HEK293T (cell line): ENCODE data around the gene SPATA21.

Source experiments
- CTCF ChIA-PET: fragments of 350-600 bp; formaldehyde crosslinking; extraction: SDS; loops from one replicate; lab custom pipeline; 2021; ENCODE audit warnings: antibody characterized with exemption, inconsistent platforms; lab: Yijun Ruan, JAX
- POLR2A ChIA-PET: fragments of 350-600 bp; formaldehyde crosslinking; extraction: SDS; loops from one replicate; lab custom pipeline; 2020; ENCODE audit warnings: antibody characterized with exemption, inconsistent platforms; lab: Yijun Ruan, JAX
- DNase-seq: peaks from one replicate; pipeline ENCODE4 v3.0.0; 2012; ENCODE audit warnings: mixed read lengths; ENCODE audit errors: extremely low spot score
- ARNT ChIP-seq: fragments of 450-650 bp; IDR thresholded peaks from 2 replicates; pipeline ENCODE4 v1.6.1; 2017; ENCODE audit warnings: mild to moderate bottlenecking
- BHLHE40 ChIP-seq: fragments of 450-650 bp; IDR thresholded peaks from 2 replicates; pipeline ENCODE4 v1.6.1; 2016; ENCODE audit warnings: mild to moderate bottlenecking, moderate library complexity, borderline replicate concordance
- CTBP1 ChIP-seq: fragments of 450-650 bp; IDR thresholded peaks from 2 replicates; pipeline ENCODE4 v1.6.1; 2016; ENCODE audit warnings: borderline replicate concordance
- ELF4 ChIP-seq: fragments of 450-650 bp; IDR thresholded peaks from 2 replicates; pipeline ENCODE4 v1.6.1; 2017; ENCODE audit warnings: antibody characterized with exemption
- FOXA1 ChIP-seq: fragments of 450-650 bp; IDR thresholded peaks from 2 replicates; pipeline ENCODE4 v1.6.1; 2016; ENCODE audit warnings: mild to moderate bottlenecking
- FOXK2 ChIP-seq: fragments of 450-650 bp; IDR thresholded peaks from 2 replicates; pipeline ENCODE4 v1.6.1; 2016; ENCODE audit warnings: mild to moderate bottlenecking
- FOXM1 ChIP-seq: fragments of 450-650 bp; IDR thresholded peaks from 2 replicates; pipeline ENCODE4 v1.6.1; 2017; ENCODE audit warnings: mild to moderate bottlenecking, borderline replicate concordance
- HDGF ChIP-seq: fragments of 450-650 bp; IDR thresholded peaks from 2 replicates; pipeline ENCODE4 v1.6.1; 2017; ENCODE audit warnings: antibody characterized with exemption, borderline replicate concordance
- L3MBTL2 ChIP-seq: fragments of 450-650 bp; conservative IDR thresholded peaks from 2 replicates; pipeline ENCODE4 v1.6.1; 2016; ENCODE audit warnings: mild to moderate bottlenecking
- LEF1 ChIP-seq: fragments of 450-650 bp; IDR thresholded peaks from 2 replicates; pipeline ENCODE4 v1.6.1; 2017; ENCODE audit warnings: mild to moderate bottlenecking, borderline replicate concordance
- NFRKB ChIP-seq: fragments of 450-650 bp; IDR thresholded peaks from 2 replicates; pipeline ENCODE4 v1.6.1; 2016; ENCODE audit warnings: mild to moderate bottlenecking, moderate library complexity
- PKNOX1 ChIP-seq: fragments of 450-650 bp; IDR thresholded peaks from 2 replicates; pipeline ENCODE4 v1.6.1; 2016
- SP1 ChIP-seq: fragments of 450-650 bp; IDR thresholded peaks from 2 replicates; pipeline ENCODE4 v1.6.1; 2017
- SUZ12 ChIP-seq: fragments of 450-650 bp; IDR thresholded peaks from 2 replicates; pipeline ENCODE4 v1.6.1; 2016; ENCODE audit warnings: mild to moderate bottlenecking
- TARDBP ChIP-seq: fragments of 450-650 bp; IDR thresholded peaks from 2 replicates; pipeline ENCODE4 v1.6.1; 2016
- ZNF384 ChIP-seq: fragments of 450-650 bp; IDR thresholded peaks from 2 replicates; pipeline ENCODE4 v1.6.1; 2016

SPATA21 gene

GRCh38 chr1:16474166-16474800, 37.1 kb upstream of the SPATA21 start:
- POLR2A ChIA-PET = no interaction called here
- no peak for TF ChIP-seq SUZ12
- TF ChIP-seq FOXM1 = no peak
- no peak for TF ChIP-seq NFRKB
- TF ChIP-seq L3MBTL2 = no peak
- CTCF ChIA-PET = no interaction called here
- DNase-seq = no peak

GRCh38 chr1:16468558-16468957, 31.3 kb upstream of the SPATA21 start:
- ChIA-PET CTCF (no interaction called here), POLR2A (no interaction called here)
- DNase-seq = no peak
- TF ChIP-seq PKNOX1 (no peak), NFRKB (no peak), HDGF (no peak), FOXA1 (no peak), BHLHE40 (no peak), SUZ12 (no peak), ARNT (no peak), LEF1 (no peak), ELF4 (no peak), FOXK2 (no peak), SP1 (no peak), CTBP1 (no peak), TARDBP (no peak), L3MBTL2 (no peak), ZNF384 (no peak), FOXM1 (no peak)

GRCh38 chr1:16464917-16465625, 27.8 kb upstream of the SPATA21 start:
- no peak for DNase-seq
- ChIA-PET CTCF (interaction anchor here (0.7 kb wide), 1 partner anchor 25 kb away, joined by 3 read pairs; the partner anchor contains the start of gene NECAP2), POLR2A (no interaction called here)
- TF ChIP-seq HDGF = no peak
- no peak for TF ChIP-seq PKNOX1
- TF ChIP-seq ELF4 = no peak
- no peak for TF ChIP-seq FOXA1
- no peak for TF ChIP-seq BHLHE40
- TF ChIP-seq SUZ12 = no peak
- no peak for TF ChIP-seq FOXM1
- no peak for TF ChIP-seq ZNF384

GRCh38 chr1:16462773-16463330, 25.6 kb upstream of the SPATA21 start:
- ChIA-PET CTCF (no interaction called here), POLR2A (interaction anchor here (1.3 kb wide), 1 partner anchor 22 kb away, joined by 4 read pairs; the partner anchor contains the start of gene NECAP2)
- TF ChIP-seq FOXM1 = no peak
- no peak for TF ChIP-seq L3MBTL2
- no peak for TF ChIP-seq SP1
- TF ChIP-seq HDGF = no peak
- no peak for TF ChIP-seq PKNOX1
- TF ChIP-seq ZNF384 = no peak
- TF ChIP-seq SUZ12 = no peak
- no peak for TF ChIP-seq TARDBP
- TF ChIP-seq NFRKB = no peak
- no peak for DNase-seq

GRCh38 chr1:16461681-16462080, 24.5 kb upstream of the SPATA21 start:
- ChIA-PET CTCF (no interaction called here), POLR2A (interaction anchor here (1.3 kb wide), 1 partner anchor 21 kb away, joined by 4 read pairs; the partner anchor contains the start of gene NECAP2)
- no peak for DNase-seq
- no peak for TF ChIP-seq BHLHE40
- no peak for TF ChIP-seq ARNT
- TF ChIP-seq LEF1 = no peak
- TF ChIP-seq FOXK2 = no peak
- TF ChIP-seq TARDBP = no peak
- no peak for TF ChIP-seq FOXM1
- TF ChIP-seq SUZ12 = no peak
- TF ChIP-seq NFRKB = no peak
- TF ChIP-seq HDGF = no peak
- TF ChIP-seq FOXA1 = no peak
- no peak for TF ChIP-seq ELF4

- CTCF ChIA-PET = no interaction called here
- POLR2A ChIA-PET = no interaction called here
Measured at GRCh38 chr1:16459352-16459925, 22.2 kb upstream of the SPATA21 start.

More at GRCh38 chr1:16459352-16459925, 22.2 kb upstream of the SPATA21 start:
- TF ChIP-seq TARDBP (no peak), ZNF384 (no peak), ARNT (no peak), FOXM1 (no peak), CTBP1 (no peak), HDGF (no peak), FOXA1 (no peak), NFRKB (no peak), SUZ12 (no peak), PKNOX1 (no peak), LEF1 (no peak), L3MBTL2 (no peak), ELF4 (no peak), BHLHE40 (no peak), SP1 (no peak), FOXK2 (no peak)
- no peak for DNase-seq
